K562 (cell line): ENCODE measurements around the gene SLC34A1. TPM values are rescaled to one million over a fixed set of nuclear protein-coding genes. Genes with fewer than 3 reads are reported as not detected.
A peak's percentile ranks its signal among the peaks of the same experiment; 100 is the strongest.

ENCODE experiments used
- CHD1 ChIP-seq: fragments of 200-600 bp; sonication (generic); IDR thresholded peaks from one replicate; pipeline ENCODE4 v1.6.1; 2012; ENCODE audit warnings: mild to moderate bottlenecking, moderate library complexity, low read length, inconsistent platforms
- CHD2 ChIP-seq: IDR thresholded peaks from 2 replicates; pipeline ENCODE4 v1.6.1; 2011; ENCODE audit warnings: low read depth, low read length
- COPS2 ChIP-seq: fragments of 450-650 bp; conservative IDR thresholded peaks from 2 replicates; pipeline ENCODE4 v1.6.1; 2016; ENCODE audit warnings: mild to moderate bottlenecking, moderate library complexity
- MTA3 ChIP-seq: fragments of 450-650 bp; formaldehyde crosslinking; IDR thresholded peaks from 2 replicates; pipeline ENCODE4 v1.6.1; 2017; ENCODE audit warnings: mild to moderate bottlenecking, borderline replicate concordance
- MXI1 ChIP-seq: IDR thresholded peaks from 2 replicates; pipeline ENCODE4 v1.6.1; 2011; ENCODE audit warnings: low read depth, mild to moderate bottlenecking, improper control_type of control experiment, low read length
- NFYB ChIP-seq: IDR thresholded peaks from 2 replicates; pipeline ENCODE4 v1.6.1; 2011; ENCODE audit warnings: mild to moderate bottlenecking, moderate library complexity; ENCODE audit not compliant: insufficient read length; ENCODE audit errors: extremely low read depth
- NR4A1 ChIP-seq, 2 experiments: fragments of 250-450 bp in 1 of 2; fragments of 450-650 bp in 1 of 2; sonication (Bioruptor Pico) in 1 of 2; IDR thresholded peaks; 2 replicates each; pipeline versions ENCODE4 v1.4.0 to v1.6.1; 2016 to 2020; ENCODE audit warnings: mild to moderate bottlenecking in 2 of 2, missing compliant biosample characterization in 1 of 2, missing genetic modification characterization in 1 of 2, moderate library complexity in 1 of 2
- PCBP1 ChIP-seq: fragments of 200-400 bp; formaldehyde crosslinking; IDR thresholded peaks from 2 replicates; pipeline ENCODE4 v1.6.1; 2018; ENCODE audit warnings: mild to moderate bottlenecking, low read depth, low read length; ENCODE audit not compliant: poor library complexity, severe bottlenecking
- PHB ChIP-seq: fragments of 250-450 bp; sonication (Bioruptor Pico); IDR thresholded peaks from 2 replicates; pipeline ENCODE4 v1.5.0; 2021
- POLR2G ChIP-seq: fragments of 200-400 bp; formaldehyde crosslinking; IDR thresholded peaks from 2 replicates; pipeline ENCODE4 v1.6.1; 2017; ENCODE audit warnings: low read depth, mild to moderate bottlenecking, antibody characterized with exemption, low read length, moderate library complexity
- PRMT5 ChIP-seq: sonication (generic); formaldehyde crosslinking; IDR thresholded peaks from 2 replicates; pipeline ENCODE4 v1.5.0; 2020; ENCODE audit warnings: missing genetic modification reagents
- RFX1 ChIP-seq: fragments of 450-650 bp; IDR thresholded peaks from 2 replicates; pipeline ENCODE4 v1.6.1; 2016; ENCODE audit warnings: mild to moderate bottlenecking, moderate library complexity
- TCF3 ChIP-seq: sonication (generic); formaldehyde crosslinking; IDR thresholded peaks from 2 replicates; pipeline ENCODE4 v1.4.0; 2020; ENCODE audit warnings: mild to moderate bottlenecking, missing genetic modification reagents
- TCF7 ChIP-seq: sonication (generic); IDR thresholded peaks from 2 replicates; pipeline ENCODE4 v1.6.1; 2016; ENCODE audit warnings: antibody characterized with exemption, borderline replicate concordance
- TGIF2 ChIP-seq: sonication (generic); formaldehyde crosslinking; IDR thresholded peaks from 2 replicates; pipeline ENCODE4 v1.8.1; 2022; ENCODE audit warnings: mild to moderate bottlenecking, missing genetic modification reagents, moderate library complexity
- ZBTB7A ChIP-seq: IDR thresholded peaks from 2 replicates; pipeline ENCODE4 v1.6.1; 2011; ENCODE audit warnings: low read depth, mild to moderate bottlenecking, low read length, moderate library complexity, borderline replicate concordance; ENCODE audit not compliant: control insufficient read depth
- polyA plus RNA-seq, 8 experiments: library from polyadenylated mRNA; depleted of rRNA in 4 of 8; stranded (reverse) in 5 of 8; unstranded in 3 of 8; fragments of >200 nt; fragmentation: Nextera tagmentation in 2 of 8; fragmentation: Illumina TruSeq in 1 of 8; extraction: Ambion mirVana in 2 of 8; extraction: Trizol in 1 of 8; gene quantifications; 2 replicates each; pipeline versions ENCODE4 v1.2.1 to v1.2.3, GENCODE V29; 2011 to 2014; ENCODE audit warnings: inconsistent platforms in 1 of 8, missing spikeins in 1 of 8
- total RNA-seq, 7 experiments: library from RNA; depleted of rRNA in 6 of 7; stranded (reverse); fragments of >200 nt in 6 of 7; fragmentation: Illumina TruSeq in 2 of 7; extraction: Trizol in 2 of 7; gene quantifications; 2 replicates each; pipeline versions ENCODE4 v1.2.1 to v1.2.3, GENCODE V29; 2011 to 2021; ENCODE audit warnings: low replicate concordance in 1 of 7
- TF ChIP-seq, protein P1 (sequence below), 2 experiments: fragments of 450-650 bp; conservative IDR thresholded peaks; 2 replicates each; pipeline ENCODE4 v1.6.1; 2017; ENCODE audit warnings: mild to moderate bottlenecking in 2 of 2, moderate library complexity in 2 of 2
- TF ChIP-seq, protein P2 (sequence below), 2 experiments: IDR thresholded peaks; 2 replicates each; pipeline ENCODE4 v1.6.1; 2012; ENCODE audit warnings: improper control_type of control experiment in 2 of 2, low read depth in 2 of 2, low read length in 2 of 2, borderline replicate concordance in 1 of 2
- TF ChIP-seq, protein P3 (sequence below): fragments of 150-350 bp; conservative IDR thresholded peaks from 2 replicates; pipeline ENCODE4 v1.6.1; 2014; ENCODE audit warnings: low read length
- TF ChIP-seq, protein P4 (sequence below): fragments of 450-650 bp; formaldehyde crosslinking; IDR thresholded peaks from 2 replicates; pipeline ENCODE4 v1.4.0; 2020; ENCODE audit warnings: mild to moderate bottlenecking, mixed read lengths

SLC34A1 gene
- total and polyA plus RNA-seq, 9 of the 15 experiments (the other 6 are each of a cell fraction or from before 2014, with no cell fraction given): not detected

DNA sequence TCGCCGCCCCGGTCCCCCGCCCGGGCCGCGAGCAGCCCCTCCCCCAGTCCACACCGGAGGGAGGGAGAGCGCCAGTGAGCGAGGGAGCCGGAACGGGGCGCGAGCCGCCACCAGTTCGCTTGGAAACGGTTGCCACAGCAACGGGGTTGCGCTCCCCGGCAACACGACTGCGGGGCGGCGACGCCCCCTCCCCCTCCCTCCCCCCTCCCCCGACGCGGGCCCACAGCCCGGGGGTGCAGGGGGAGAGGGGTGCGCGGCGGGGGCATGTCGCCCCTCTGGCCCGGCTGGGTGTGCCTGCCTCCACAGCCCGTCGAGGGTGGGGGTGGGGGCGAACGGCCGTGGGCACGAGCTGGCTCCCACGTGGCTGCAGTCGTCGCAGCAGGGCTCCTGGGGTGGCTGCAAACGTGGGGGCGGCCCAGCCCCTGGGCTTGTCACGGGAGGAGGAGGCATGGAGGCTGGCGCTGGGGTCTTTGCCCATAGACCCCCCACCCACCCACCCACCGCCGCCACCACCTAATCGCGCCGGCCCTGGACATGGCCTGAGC, 62.9 kb downstream of the SLC34A1 start (continued):
- TF ChIP-seq CHD2: peak; percentile 12; the same call in 1 of the 2 replicates
- TF ChIP-seq CHD1: no peak
- peak; percentile 59; the same call in 1 of the 2 replicates for TF ChIP-seq ZBTB7A
- no peak for TF ChIP-seq PRMT5
- no peak for TF ChIP-seq COPS2
- TF ChIP-seq NFYB: no peak
- TF ChIP-seq, protein P1, sequence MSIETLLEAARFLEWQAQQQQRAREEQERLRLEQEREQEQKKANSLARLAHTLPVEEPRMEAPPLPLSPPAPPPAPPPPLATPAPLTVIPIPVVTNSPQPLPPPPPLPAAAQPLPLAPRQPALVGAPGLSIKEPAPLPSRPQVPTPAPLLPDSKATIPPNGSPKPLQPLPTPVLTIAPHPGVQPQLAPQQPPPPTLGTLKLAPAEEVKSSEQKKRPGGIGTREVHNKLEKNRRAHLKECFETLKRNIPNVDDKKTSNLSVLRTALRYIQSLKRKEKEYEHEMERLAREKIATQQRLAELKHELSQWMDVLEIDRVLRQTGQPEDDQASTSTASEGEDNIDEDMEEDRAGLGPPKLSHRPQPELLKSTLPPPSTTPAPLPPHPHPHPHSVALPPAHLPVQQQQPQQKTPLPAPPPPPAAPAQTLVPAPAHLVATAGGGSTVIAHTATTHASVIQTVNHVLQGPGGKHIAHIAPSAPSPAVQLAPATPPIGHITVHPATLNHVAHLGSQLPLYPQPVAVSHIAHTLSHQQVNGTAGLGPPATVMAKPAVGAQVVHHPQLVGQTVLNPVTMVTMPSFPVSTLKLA (conservative IDR thresholded peaks at IDR 0.05): 0 out of 4 replicates have a peak, but pooled peaks of 1 of the 2 experiments have one; percentile 11
- TF ChIP-seq, protein P2, sequence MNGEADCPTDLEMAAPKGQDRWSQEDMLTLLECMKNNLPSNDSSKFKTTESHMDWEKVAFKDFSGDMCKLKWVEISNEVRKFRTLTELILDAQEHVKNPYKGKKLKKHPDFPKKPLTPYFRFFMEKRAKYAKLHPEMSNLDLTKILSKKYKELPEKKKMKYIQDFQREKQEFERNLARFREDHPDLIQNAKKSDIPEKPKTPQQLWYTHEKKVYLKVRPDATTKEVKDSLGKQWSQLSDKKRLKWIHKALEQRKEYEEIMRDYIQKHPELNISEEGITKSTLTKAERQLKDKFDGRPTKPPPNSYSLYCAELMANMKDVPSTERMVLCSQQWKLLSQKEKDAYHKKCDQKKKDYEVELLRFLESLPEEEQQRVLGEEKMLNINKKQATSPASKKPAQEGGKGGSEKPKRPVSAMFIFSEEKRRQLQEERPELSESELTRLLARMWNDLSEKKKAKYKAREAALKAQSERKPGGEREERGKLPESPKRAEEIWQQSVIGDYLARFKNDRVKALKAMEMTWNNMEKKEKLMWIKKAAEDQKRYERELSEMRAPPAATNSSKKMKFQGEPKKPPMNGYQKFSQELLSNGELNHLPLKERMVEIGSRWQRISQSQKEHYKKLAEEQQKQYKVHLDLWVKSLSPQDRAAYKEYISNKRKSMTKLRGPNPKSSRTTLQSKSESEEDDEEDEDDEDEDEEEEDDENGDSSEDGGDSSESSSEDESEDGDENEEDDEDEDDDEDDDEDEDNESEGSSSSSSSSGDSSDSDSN (IDR thresholded peaks at IDR 0.05; ENCODE audit: borderline replicate concordance in 1 of 2, low read depth in 2 of 2, low read length in 2 of 2): peak in 1 of 2 experiments; percentile 5; a peak in 1 of 4 replicates
- TF ChIP-seq TGIF2 (CRISPR knock-in tag): no peak
- peak; percentile 95 for TF ChIP-seq PCBP1
- TF ChIP-seq MXI1: peak; percentile 85
- TF ChIP-seq TCF7: no peak
- TF ChIP-seq MTA3: no peak
- TF ChIP-seq POLR2G: peak; percentile 47; the same call in 1 of the 2 replicates
- no peak for TF ChIP-seq PHB (CRISPR knock-in tag)
- TF ChIP-seq NR4A1 (CRISPR knock-in tag; IDR thresholded peaks at IDR 0.05): no peak
- TF ChIP-seq NR4A1 (tag; IDR thresholded peaks at IDR 0.05): no peak
- no peak for TF ChIP-seq TCF3 (CRISPR knock-in tag)
- TF ChIP-seq, protein P3, sequence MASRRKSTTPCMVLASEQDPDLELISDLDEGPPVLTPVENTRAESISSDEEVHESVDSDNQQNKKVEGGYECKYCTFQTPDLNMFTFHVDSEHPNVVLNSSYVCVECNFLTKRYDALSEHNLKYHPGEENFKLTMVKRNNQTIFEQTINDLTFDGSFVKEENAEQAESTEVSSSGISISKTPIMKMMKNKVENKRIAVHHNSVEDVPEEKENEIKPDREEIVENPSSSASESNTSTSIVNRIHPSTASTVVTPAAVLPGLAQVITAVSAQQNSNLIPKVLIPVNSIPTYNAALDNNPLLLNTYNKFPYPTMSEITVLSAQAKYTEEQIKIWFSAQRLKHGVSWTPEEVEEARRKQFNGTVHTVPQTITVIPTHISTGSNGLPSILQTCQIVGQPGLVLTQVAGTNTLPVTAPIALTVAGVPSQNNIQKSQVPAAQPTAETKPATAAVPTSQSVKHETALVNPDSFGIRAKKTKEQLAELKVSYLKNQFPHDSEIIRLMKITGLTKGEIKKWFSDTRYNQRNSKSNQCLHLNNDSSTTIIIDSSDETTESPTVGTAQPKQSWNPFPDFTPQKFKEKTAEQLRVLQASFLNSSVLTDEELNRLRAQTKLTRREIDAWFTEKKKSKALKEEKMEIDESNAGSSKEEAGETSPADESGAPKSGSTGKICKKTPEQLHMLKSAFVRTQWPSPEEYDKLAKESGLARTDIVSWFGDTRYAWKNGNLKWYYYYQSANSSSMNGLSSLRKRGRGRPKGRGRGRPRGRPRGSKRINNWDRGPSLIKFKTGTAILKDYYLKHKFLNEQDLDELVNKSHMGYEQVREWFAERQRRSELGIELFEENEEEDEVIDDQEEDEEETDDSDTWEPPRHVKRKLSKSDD: no peak
- TF ChIP-seq, protein P4, sequence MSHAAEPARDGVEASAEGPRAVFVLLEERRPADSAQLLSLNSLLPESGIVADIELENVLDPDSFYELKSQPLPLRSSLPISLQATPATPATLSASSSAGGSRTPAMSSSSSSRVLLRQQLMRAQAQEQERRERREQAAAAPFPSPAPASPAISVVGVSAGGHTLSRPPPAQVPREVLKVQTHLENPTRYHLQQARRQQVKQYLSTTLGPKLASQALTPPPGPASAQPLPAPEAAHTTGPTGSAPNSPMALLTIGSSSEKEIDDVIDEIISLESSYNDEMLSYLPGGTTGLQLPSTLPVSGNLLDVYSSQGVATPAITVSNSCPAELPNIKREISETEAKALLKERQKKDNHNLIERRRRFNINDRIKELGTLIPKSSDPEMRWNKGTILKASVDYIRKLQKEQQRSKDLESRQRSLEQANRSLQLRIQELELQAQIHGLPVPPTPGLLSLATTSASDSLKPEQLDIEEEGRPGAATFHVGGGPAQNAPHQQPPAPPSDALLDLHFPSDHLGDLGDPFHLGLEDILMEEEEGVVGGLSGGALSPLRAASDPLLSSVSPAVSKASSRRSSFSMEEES (CRISPR knock-in tag): no peak
- peak; percentile 87 for TF ChIP-seq RFX1
